ENCODE results near the gene IL19. TPM values are rescaled to one million over a fixed set of nuclear protein-coding genes. Genes with fewer than 3 reads are reported as not detected.

IL19 gene
- total and polyA plus RNA-seq, 2 of the 13 experiments (the other 11 are each of a cell fraction or from before 2014, with no cell fraction given): not detected

DNA sequence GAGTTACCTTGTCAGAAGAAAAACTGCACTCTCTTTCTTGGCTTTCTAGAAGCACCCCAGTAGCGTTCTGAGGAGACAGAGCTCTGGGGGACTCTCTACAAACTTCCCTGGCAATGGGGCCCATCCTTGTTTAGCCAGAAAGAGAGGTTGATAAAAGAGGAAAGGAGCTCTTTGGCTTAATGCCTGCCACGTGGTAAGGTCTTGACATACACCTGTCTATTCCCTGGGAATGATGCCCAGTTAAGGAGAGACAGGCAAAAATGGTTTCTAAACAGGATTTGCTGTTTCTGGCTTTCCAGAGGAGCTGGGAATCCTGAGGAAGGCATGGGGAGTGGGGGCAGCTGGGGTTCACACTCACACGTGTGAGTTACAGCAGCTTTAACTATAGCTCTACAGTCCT is 64.6 kb downstream of the IL19 start (continued):
- no peak for TF ChIP-seq ZNF883 (CRISPR knock-in tag; IDR thresholded peaks at IDR 0.05; ENCODE audit: not compliant biosample characterization)
- no peak for TF ChIP-seq PBX2 (CRISPR knock-in tag; IDR thresholded peaks at IDR 0.05)
- no peak for TF ChIP-seq ONECUT2 (CRISPR knock-in tag; IDR thresholded peaks at IDR 0.05)

DNA sequence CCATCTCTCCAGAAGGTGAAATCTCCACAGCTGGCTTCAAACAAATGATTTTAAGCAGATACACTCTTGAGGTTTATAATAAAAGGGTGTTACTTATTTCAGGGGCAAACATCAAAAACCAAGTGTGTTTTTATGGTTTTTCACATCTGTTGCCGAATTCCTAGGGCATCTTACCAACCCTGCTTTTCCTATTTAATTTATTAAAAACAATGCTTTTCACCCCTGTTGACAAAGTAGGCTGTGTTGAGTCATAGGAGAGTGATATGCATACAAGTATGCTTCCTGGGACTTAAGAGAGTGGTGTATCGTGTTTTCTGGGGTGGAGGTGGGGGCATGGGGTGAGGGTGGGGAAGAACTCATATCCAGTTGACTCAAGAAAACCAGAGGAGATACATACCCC is 65.5 kb downstream of the IL19 start:
- no peaks in the 10 kb centered on the region for H3K9me3 ChIP-seq (ENCODE audit: low read length)
- H4K20me1 ChIP-seq (ENCODE audit: insufficient read depth, low read length): no peaks in the 10 kb centered on the region
- no TSS peak for BruUV-seq (replicated peaks)
- H3K27me3 ChIP-seq (ENCODE audit: control insufficient read depth in 1 of 2, insufficient read depth in 2 of 2, low read length in 2 of 2): peaks cover 0 to 38% of the 10 kb centered on the region in 2 experiments; a peak in 3 of 5 replicates
- no peak overlapping the region for H3K27ac ChIP-seq (ENCODE audit: extremely low read length, insufficient read depth, low read length)
- H3K79me2 ChIP-seq (ENCODE audit: insufficient read depth, low read length): no peaks in the 10 kb centered on the region
- in situ Hi-C loops (cut with HindIII; ENCODE audit: extremely low pct_ligation_motif_present, low pct_unique_long_range_greater_than_20kb) (no loop called here), intact Hi-C loops (cut with micrococcal nuclease; ENCODE audit: unreplicated experiment) (no loop called here)
- no peak overlapping the region for H2AFZ ChIP-seq (ENCODE audit: low read length)
- no peak overlapping the region for H3K4me3 ChIP-seq (replicated peaks in 1 of 3; ENCODE audit: insufficient read depth in 1 of 3, low read depth in 2 of 3, low read length in 3 of 3)
- 0% methylated on average over 2 of the region's 2 CpGs for WGBS (ENCODE audit: low lambda C conversion rate)
- no peak for FAIRE-seq
- no peaks in the 10 kb centered on the region for H3K36me3 ChIP-seq (replicated peaks in 1 of 2; ENCODE audit: control insufficient read depth in 1 of 2, insufficient read depth in 2 of 2, low read length in 2 of 2)
- ChIA-PET POLR2A (no interaction called here), CTCF (ENCODE audit: low intra/inter-chr PET ratio, low total read pairs) (no interaction called here)
- no peak for ATAC-seq
- no peak for DNase-seq (ENCODE audit: low spot score)
- H3K4me1 ChIP-seq (ENCODE audit: insufficient read depth, low read length): no peaks in the 10 kb centered on the region
- no peak for TF ChIP-seq SRSF9 (IDR thresholded peaks at IDR 0.05; ENCODE audit: borderline replicate concordance, insufficient read depth, low read depth, low read length, poor library complexity, severe bottlenecking)
- no peak for TF ChIP-seq ISL2 (CRISPR knock-in tag; IDR thresholded peaks at IDR 0.05)
- TF ChIP-seq RFXANK (CRISPR knock-in tag; IDR thresholded peaks at IDR 0.05): no peak
- no peak for TF ChIP-seq SOX5 (CRISPR knock-in tag; IDR thresholded peaks at IDR 0.05; ENCODE audit: borderline replicate concordance)
- no peak for TF ChIP-seq MBD4 (IDR thresholded peaks at IDR 0.05; ENCODE audit: borderline replicate concordance, low read length)
- no peak for TF ChIP-seq SMYD3 (CRISPR knock-in tag; IDR thresholded peaks at IDR 0.05)
- TF ChIP-seq ZNF562 (CRISPR knock-in tag; IDR thresholded peaks at IDR 0.05; ENCODE audit: borderline replicate concordance): no peak
- TF ChIP-seq, protein P1, sequence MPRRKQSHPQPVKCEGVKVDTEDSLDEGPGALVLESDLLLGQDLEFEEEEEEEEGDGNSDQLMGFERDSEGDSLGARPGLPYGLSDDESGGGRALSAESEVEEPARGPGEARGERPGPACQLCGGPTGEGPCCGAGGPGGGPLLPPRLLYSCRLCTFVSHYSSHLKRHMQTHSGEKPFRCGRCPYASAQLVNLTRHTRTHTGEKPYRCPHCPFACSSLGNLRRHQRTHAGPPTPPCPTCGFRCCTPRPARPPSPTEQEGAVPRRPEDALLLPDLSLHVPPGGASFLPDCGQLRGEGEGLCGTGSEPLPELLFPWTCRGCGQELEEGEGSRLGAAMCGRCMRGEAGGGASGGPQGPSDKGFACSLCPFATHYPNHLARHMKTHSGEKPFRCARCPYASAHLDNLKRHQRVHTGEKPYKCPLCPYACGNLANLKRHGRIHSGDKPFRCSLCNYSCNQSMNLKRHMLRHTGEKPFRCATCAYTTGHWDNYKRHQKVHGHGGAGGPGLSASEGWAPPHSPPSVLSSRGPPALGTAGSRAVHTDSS (CRISPR knock-in tag; conservative IDR thresholded peaks at IDR 0.05): no peak
- TF ChIP-seq ZNF12 (CRISPR knock-in tag; IDR thresholded peaks at IDR 0.05): no peak
- no peak for TF ChIP-seq NFE2L2 (IDR thresholded peaks at IDR 0.05; ENCODE audit: low read length)
- TF ChIP-seq ZKSCAN1 (IDR thresholded peaks at IDR 0.05; ENCODE audit: low read length): no peak
- no peak for TF ChIP-seq CBFB (CRISPR knock-in tag; IDR thresholded peaks at IDR 0.05)
- TF ChIP-seq, protein P2, sequence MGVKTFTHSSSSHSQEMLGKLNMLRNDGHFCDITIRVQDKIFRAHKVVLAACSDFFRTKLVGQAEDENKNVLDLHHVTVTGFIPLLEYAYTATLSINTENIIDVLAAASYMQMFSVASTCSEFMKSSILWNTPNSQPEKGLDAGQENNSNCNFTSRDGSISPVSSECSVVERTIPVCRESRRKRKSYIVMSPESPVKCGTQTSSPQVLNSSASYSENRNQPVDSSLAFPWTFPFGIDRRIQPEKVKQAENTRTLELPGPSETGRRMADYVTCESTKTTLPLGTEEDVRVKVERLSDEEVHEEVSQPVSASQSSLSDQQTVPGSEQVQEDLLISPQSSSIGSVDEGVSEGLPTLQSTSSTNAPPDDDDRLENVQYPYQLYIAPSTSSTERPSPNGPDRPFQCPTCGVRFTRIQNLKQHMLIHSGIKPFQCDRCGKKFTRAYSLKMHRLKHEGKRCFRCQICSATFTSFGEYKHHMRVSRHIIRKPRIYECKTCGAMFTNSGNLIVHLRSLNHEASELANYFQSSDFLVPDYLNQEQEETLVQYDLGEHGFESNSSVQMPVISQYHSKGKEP (CRISPR knock-in tag; IDR thresholded peaks at IDR 0.05): no peak
- H3K4me2 ChIP-seq (ENCODE audit: low read depth, low read length): no peak overlapping the region
- H3K9ac ChIP-seq (ENCODE audit: insufficient read depth, low read depth, low read length): no peak overlapping the region
